Measurements from ENCODE around the gene MYMX. TPM values are rescaled to one million over a fixed set of nuclear protein-coding genes. Genes with fewer than 3 reads are reported as not detected.
"Not testable (repeated sequence)": the region's sequence is repeated elsewhere in the genome, so short reads cannot be mapped to it uniquely, and the experiment has no call there.

Gene MYMX
- total RNA-seq, 4 donors from 2014 or later, result not detected

GRCh38 chr6:44194326-44194725 lies 22.4 kb upstream of the MYMX start:
- Histone ChIP-seq H3K36me3 (no peaks in the 10 kb centered on the region), H3K4me3 (no peak overlapping the region), H3K27ac (no peak overlapping the region), H3K27me3 (no peaks in the 10 kb centered on the region), H3K9me3 (no peaks in the 10 kb centered on the region), H3K4me1 (no peaks in the 10 kb centered on the region)
- no peak for DNase-seq (ENCODE audit: low spot score in 2 of 2)
- TF ChIP-seq POLR2A (IDR thresholded peaks at IDR 0.05) (no peak), EP300 (IDR thresholded peaks at IDR 0.05) (no peak), CTCF (IDR thresholded peaks at IDR 0.05) (no peak)
- WGBS, 2 donors, result 80 to 87% methylated on average over 5 of the region's 5 CpGs

GRCh38 chr6:44196351-44196750 lies 20.4 kb upstream of the MYMX start:
- not testable (repeated sequence) for H3K9me3 ChIP-seq; H3K4me3 ChIP-seq; H3K27me3 ChIP-seq; H3K4me1 ChIP-seq; H3K27ac ChIP-seq; H3K36me3 ChIP-seq; DNase-seq (ENCODE audit: low spot score in 2 of 2)
- WGBS, 2 donors, result 87 to 94% methylated on average over 11 of the region's 11 CpGs

- no peak for DNase-seq (ENCODE audit: low spot score in 2 of 2)
- TF ChIP-seq CTCF (IDR thresholded peaks at IDR 0.05) (no peak), POLR2A (IDR thresholded peaks at IDR 0.05) (no peak), EP300 (IDR thresholded peaks at IDR 0.05) (no peak)
- 68 to 89% methylated on average over 3 of the region's 3 CpGs for WGBS, 2 donors
- H3K4me3 ChIP-seq, result no peak overlapping the region
- no peaks in the 10 kb centered on the region for H3K36me3 ChIP-seq
- no peaks in the 10 kb centered on the region for H3K9me3 ChIP-seq
- peaks cover 0 to 5% (median 0%) of the 10 kb centered on the region in 4 donors for H3K4me1 ChIP-seq
- H3K27me3 ChIP-seq, result no peaks in the 10 kb centered on the region
- no peak overlapping the region for H3K27ac ChIP-seq
Observed at GRCh38 chr6:44198684-44199083, 18.0 kb upstream of the MYMX start.

GRCh38 chr6:44199883-44200282 lies 16.8 kb upstream of the MYMX start:
- Histone ChIP-seq H3K27me3 (no peaks in the 10 kb centered on the region), H3K36me3 (no peaks in the 10 kb centered on the region), H3K4me1 (peaks cover 0 to 5% (median 0%) of the 10 kb centered on the region in 4 donors), H3K4me3 (no peak overlapping the region), H3K9me3 (no peaks in the 10 kb centered on the region), H3K27ac (no peak overlapping the region)
- WGBS, 2 donors, result 83 to 89% methylated on average over 4 of the region's 4 CpGs
- DNase-seq (ENCODE audit: low spot score in 2 of 2), result no peak
- TF ChIP-seq EP300 (IDR thresholded peaks at IDR 0.05) (no peak), POLR2A (IDR thresholded peaks at IDR 0.05) (no peak), CTCF (IDR thresholded peaks at IDR 0.05) (no peak)

- WGBS, 2 donors, result 86 to 88% methylated on average over 3 of the region's 3 CpGs
- Histone ChIP-seq H3K9me3 (no peaks in the 10 kb centered on the region), H3K4me3 (no peak overlapping the region), H3K27me3 (no peaks in the 10 kb centered on the region), H3K27ac (no peak overlapping the region), H3K36me3 (no peaks in the 10 kb centered on the region), H3K4me1 (peaks cover 0 to 5% (median 0%) of the 10 kb centered on the region in 4 donors)
- DNase-seq (ENCODE audit: low spot score in 2 of 2), result no peak
- TF ChIP-seq EP300 (IDR thresholded peaks at IDR 0.05), result no peak
- no peak for TF ChIP-seq CTCF (IDR thresholded peaks at IDR 0.05)
Observed at GRCh38 chr6:44201200-44201599, 15.5 kb upstream of the MYMX start.

GRCh38 chr6:44201638-44202303 lies 15.0 kb upstream of the MYMX start:
- DNase-seq (ENCODE audit: low spot score in 2 of 2), result no peak
- no peak for TF ChIP-seq POLR2A (IDR thresholded peaks at IDR 0.05)
- no peak for TF ChIP-seq EP300 (IDR thresholded peaks at IDR 0.05)
- no peak for TF ChIP-seq CTCF (IDR thresholded peaks at IDR 0.05)
- H3K27ac ChIP-seq, result no peak overlapping the region
- H3K4me3 ChIP-seq, result no peak overlapping the region
- no peaks in the 10 kb centered on the region for H3K9me3 ChIP-seq
- 85 to 91% methylated on average over 11 of the region's 11 CpGs for WGBS, 2 donors
- no peaks in the 10 kb centered on the region for H3K27me3 ChIP-seq
- H3K4me1 ChIP-seq, result peaks cover 0 to 5% (median 0%) of the 10 kb centered on the region in 4 donors
- no peaks in the 10 kb centered on the region for H3K36me3 ChIP-seq

Measured in tibial nerve (tissue), 4 donors.